Muscle of arm (tissue), 12 donors: ENCODE results near the gene ARMS2. TPM values are rescaled to one million over a fixed set of nuclear protein-coding genes. Genes with fewer than 3 reads are reported as not detected.

Source experiments
- DNase-seq: peaks from one replicate; pipeline ENCODE4 v3.0.0-alpha.2; 2013
- polyA plus RNA-seq, 12 donors: library from polyadenylated mRNA; unstranded; fragments of 120-200 nt; gene quantifications; one replicate each; pipeline ENCODE4 v1.2.1, GENCODE V29; 2013; ENCODE audit not compliant: insufficient read length in 12 of 12

ARMS2 gene
- polyA plus RNA-seq, 12 donors, result 0.21 to 0.23 TPM; not detected in 10

GRCh38 chr10:122450353-122450990 lies 4.0 kb upstream of the ARMS2 start:
- no peak for DNase-seq

GRCh38 chr10:122454071-122454470 lies 382 bp upstream of the ARMS2 start:
- DNase-seq, result no peak

GRCh38 chr10:122455376-122456079 lies 1.1 kb downstream of the ARMS2 start:
- DNase-seq, result no peak

- no peak for DNase-seq
Observed at GRCh38 chr10:122457934-122458333, 3.5 kb downstream of the ARMS2 start.

- DNase-seq, result no peak
Observed at GRCh38 chr10:122458693-122459092, 4.2 kb downstream of the ARMS2 start.

GRCh38 chr10:122459561-122460273 lies 5.3 kb downstream of the ARMS2 start:
- no peak for DNase-seq

- no peak for DNase-seq
Observed at GRCh38 chr10:122460891-122461293, 6.4 kb downstream of the ARMS2 start.

GRCh38 chr10:122461367-122461728 lies 6.9 kb downstream of the ARMS2 start, which contains the start of gene HTRA1:
Gene HTRA1, plus strand, starts transcription at chr10:122461553. Its CDS starts 100 bp downstream, at chr10:122461653.
- DNase-seq, result no peak

- DNase-seq, result no peak
Observed at GRCh38 chr10:122461729-122462532, 7.5 kb downstream of the ARMS2 start.

GRCh38 chr10:122462533-122463465 lies 8.3 kb downstream of the ARMS2 start:
- DNase-seq, result peak; percentile 79

GRCh38 chr10:122463466-122464249 lies 9.2 kb downstream of the ARMS2 start:
- no peak for DNase-seq

GRCh38 chr10:122464250-122464510 lies 9.7 kb downstream of the ARMS2 start:
- DNase-seq, result no peak

GRCh38 chr10:122464586-122464985 lies 10.1 kb downstream of the ARMS2 start:
- no peak for DNase-seq

GRCh38 chr10:122465401-122466040 lies 11.1 kb downstream of the ARMS2 start:
- no peak for DNase-seq

- no peak for DNase-seq
Observed at GRCh38 chr10:122466951-122467381, 12.5 kb downstream of the ARMS2 start.

GRCh38 chr10:122467701-122468100 lies 13.2 kb downstream of the ARMS2 start:
- no peak for DNase-seq

GRCh38 chr10:122468307-122468925 lies 14.0 kb downstream of the ARMS2 start:
- no peak for DNase-seq

GRCh38 chr10:122468926-122469781 lies 14.7 kb downstream of the ARMS2 start:
- DNase-seq, result no peak
